Measurements from ENCODE around the gene GCHFR. TPM values are rescaled to one million over a fixed set of nuclear protein-coding genes. Genes with fewer than 3 reads are reported as not detected.

The GCHFR gene
- total RNA-seq, 4 donors from 2014 or later = 39.4 to 70.3 (median 56.2) TPM

- no peaks in the 10 kb centered on the region for H3K27me3 ChIP-seq
- no peak for TF ChIP-seq EP300 (IDR thresholded peaks at IDR 0.05)
- peak in 1 of 3 donors; percentile 41 for TF ChIP-seq POLR2AphosphoS5 (IDR thresholded peaks at IDR 0.05)
- no peak for TF ChIP-seq CTCF (IDR thresholded peaks at IDR 0.05)
- TF ChIP-seq POLR2A (IDR thresholded peaks at IDR 0.05) = no peak
- H3K4me1 ChIP-seq = peaks cover 29% of the 10 kb centered on the region
- H3K4me3 ChIP-seq = no peak overlapping the region
- H3K36me3 ChIP-seq = peaks cover 66% of the 10 kb centered on the region
- DNase-seq (ENCODE audit: low spot score in 2 of 2) = no peak
- H3K9me3 ChIP-seq = no peaks in the 10 kb centered on the region
- 40% methylated on average over 11 of the region's 11 CpGs for WGBS
- H3K27ac ChIP-seq = peak overlapping the region; percentile 42
Measured at GRCh38 chr15:40776537-40777141, 12.8 kb downstream of the GCHFR start.

- Histone ChIP-seq H3K36me3 (peaks cover 25% of the 10 kb centered on the region), H3K4me3 (no peak overlapping the region), H3K27ac (no peak overlapping the region), H3K9me3 (no peaks in the 10 kb centered on the region), H3K27me3 (no peaks in the 10 kb centered on the region), H3K4me1 (peaks cover 25% of the 10 kb centered on the region)
- TF ChIP-seq EP300 (IDR thresholded peaks at IDR 0.05) (no peak), CTCF (IDR thresholded peaks at IDR 0.05) (peak in 1 of 2 donors; percentile 73)
- DNase-seq (ENCODE audit: low spot score in 2 of 2) = no peak
- WGBS = 60% methylated on average over 8 of the region's 8 CpGs
Measured at GRCh38 chr15:40782609-40783227, 18.9 kb downstream of the GCHFR start.

GRCh38 chr15:40785164-40785563, 21.3 kb downstream of the GCHFR start:
- no peak overlapping the region for H3K4me3 ChIP-seq
- no peak for TF ChIP-seq CTCF (IDR thresholded peaks at IDR 0.05)
- no peak for TF ChIP-seq POLR2AphosphoS5 (IDR thresholded peaks at IDR 0.05)
- TF ChIP-seq POLR2A (IDR thresholded peaks at IDR 0.05) = no peak
- no peak for TF ChIP-seq EP300 (IDR thresholded peaks at IDR 0.05)
- peaks cover 33% of the 10 kb centered on the region for H3K4me1 ChIP-seq
- H3K27ac ChIP-seq = peak overlapping the region; percentile 50
- H3K27me3 ChIP-seq = no peaks in the 10 kb centered on the region
- WGBS = 55% methylated on average over 3 of the region's 3 CpGs
- no peak for DNase-seq (ENCODE audit: low spot score in 2 of 2)
- peaks cover 3% of the 10 kb centered on the region for H3K36me3 ChIP-seq
- H3K9me3 ChIP-seq = no peaks in the 10 kb centered on the region

- peaks cover 33% of the 10 kb centered on the region for H3K4me1 ChIP-seq
- TF ChIP-seq CTCF (IDR thresholded peaks at IDR 0.05) = no peak
- no peak for TF ChIP-seq POLR2A (IDR thresholded peaks at IDR 0.05)
- no peak for TF ChIP-seq POLR2AphosphoS5 (IDR thresholded peaks at IDR 0.05)
- TF ChIP-seq EP300 (IDR thresholded peaks at IDR 0.05) = no peak
- no peaks in the 10 kb centered on the region for H3K9me3 ChIP-seq
- 79% methylated on average over 2 of the region's 2 CpGs for WGBS
- H3K4me3 ChIP-seq = no peak overlapping the region
- H3K27me3 ChIP-seq = no peaks in the 10 kb centered on the region
- no peak for DNase-seq (ENCODE audit: low spot score in 2 of 2)
- H3K27ac ChIP-seq = peak overlapping the region; percentile 50
- peaks cover 3% of the 10 kb centered on the region for H3K36me3 ChIP-seq
Measured at GRCh38 chr15:40785814-40786213, 21.9 kb downstream of the GCHFR start.

- Histone ChIP-seq H3K9me3 (no peaks in the 10 kb centered on the region), H3K4me1 (peaks cover 33% of the 10 kb centered on the region), H3K4me3 (no peak overlapping the region), H3K27me3 (no peaks in the 10 kb centered on the region), H3K36me3 (peaks cover 13% of the 10 kb centered on the region), H3K27ac (peak overlapping the region; percentile 50)
- 21% methylated on average over 4 of the region's 4 CpGs for WGBS
- DNase-seq (ENCODE audit: low spot score in 2 of 2) = no peak
- TF ChIP-seq EP300 (IDR thresholded peaks at IDR 0.05) = no peak
- TF ChIP-seq POLR2AphosphoS5 (IDR thresholded peaks at IDR 0.05) = no peak
- no peak for TF ChIP-seq POLR2A (IDR thresholded peaks at IDR 0.05)
- TF ChIP-seq CTCF (IDR thresholded peaks at IDR 0.05) = no peak
Measured at GRCh38 chr15:40787344-40787841, 23.5 kb downstream of the GCHFR start.

Measured in suprapubic skin (tissue), 4 donors.